Thoracic aorta (tissue), 2 donors: ENCODE data around the gene MCRIP1. TPM values are rescaled to one million over a fixed set of nuclear protein-coding genes. Genes with fewer than 3 reads are reported as not detected.

Source experiments
- ATAC-seq: fragments of 150-250 bp; one replicate; pipeline ENCODE4 v1.8.0; 2017; ENCODE audit warnings: low read depth; ENCODE audit not compliant: insufficient number of reproducible peaks, low FRiP score
- DNase-seq: peaks from one replicate; pipeline ENCODE4 v3.0.0-alpha.2; 2020; ENCODE audit warnings: low spot score
- H3K27ac ChIP-seq, 2 donors: fragments of 200-600 bp; sonication (generic); 1 replicate in 1 of 2; 2 replicates in 1 of 2; pipeline ENCODE4 v1.5.1; 2016; ENCODE audit warnings: mild to moderate bottlenecking in 2 of 2, moderate library complexity in 2 of 2
- H3K27me3 ChIP-seq: fragments of 200-600 bp; sonication (generic); replicated peaks from 2 replicates; pipeline ENCODE4 v1.6.0; 2016; ENCODE audit warnings: mild to moderate bottlenecking; ENCODE audit not compliant: insufficient read depth
- H3K36me3 ChIP-seq: fragments of 200-600 bp; sonication (generic); one replicate; pipeline ENCODE4 v1.5.1; 2016
- H3K4me1 ChIP-seq, 2 donors: fragments of 200-600 bp; sonication (generic); 1 replicate in 1 of 2; 2 replicates in 1 of 2; pipeline versions ENCODE4 v1.5.1 to v1.6.0; 2016; ENCODE audit warnings: low read depth in 2 of 2, mild to moderate bottlenecking in 1 of 2; ENCODE audit not compliant: control insufficient read depth in 1 of 2
- H3K4me3 ChIP-seq: fragments of 200-600 bp; sonication (generic); 2 replicates; pipeline ENCODE4 v1.5.1; 2016; ENCODE audit warnings: mild to moderate bottlenecking
- H3K9me3 ChIP-seq: fragments of 200-600 bp; sonication (generic); 2 replicates; pipeline ENCODE4 v1.5.1; 2016
- total RNA-seq, 2 donors: library from RNA; depleted of rRNA; stranded (reverse); fragments of >200 nt; gene quantifications; one replicate each; pipeline versions ENCODE4 v1.1.0 to v1.2.3, GENCODE V29; 2016
- TF ChIP-seq, protein P1 (sequence below): fragments of 200-600 bp; sonication (generic); IDR thresholded peaks from one replicate; pipeline ENCODE4 v1.5.1; 2019; ENCODE audit warnings: antibody characterized with exemption

MCRIP1 gene
- total RNA-seq, 2 donors from 2014 or later, result 57.5 to 116 TPM

DNA sequence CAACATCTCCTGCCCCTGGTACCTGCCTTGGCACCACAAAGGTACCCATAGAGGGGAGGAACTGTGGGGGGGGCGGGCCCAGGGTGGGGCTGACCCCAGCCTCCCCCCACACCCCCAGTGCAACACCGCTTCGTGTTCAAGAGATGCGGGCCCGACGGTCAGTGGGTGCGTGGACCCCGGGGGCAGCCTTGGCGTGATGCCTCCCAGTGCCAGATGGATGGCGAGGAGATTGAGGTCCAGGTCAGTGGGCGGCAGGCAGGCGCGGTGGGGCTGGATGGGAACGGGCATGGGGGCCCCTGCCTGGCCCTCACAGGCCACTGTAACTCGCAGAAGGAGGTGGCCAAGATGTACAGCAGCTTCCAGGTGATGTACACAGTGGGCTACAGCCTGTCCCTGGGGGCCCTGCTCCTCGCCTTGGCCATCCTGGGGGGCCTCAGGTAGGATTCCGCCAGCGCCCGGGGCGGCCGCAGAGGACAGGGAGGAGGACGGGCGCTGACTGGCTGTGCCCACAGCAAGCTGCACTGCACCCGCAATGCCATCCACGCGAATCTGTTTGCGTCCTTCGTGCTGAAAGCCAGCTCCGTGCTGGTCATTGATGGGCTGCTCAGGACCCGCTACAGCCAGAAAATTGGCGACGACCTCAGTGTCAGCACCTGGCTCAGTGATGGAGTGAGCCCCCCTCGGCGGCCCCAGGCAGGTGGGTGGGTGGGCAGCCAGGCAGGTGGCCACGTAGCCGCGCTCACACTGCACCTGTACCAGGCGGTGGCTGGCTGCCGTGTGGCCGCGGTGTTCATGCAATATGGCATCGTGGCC, 22.0 kb downstream of the MCRIP1 start:
- H3K36me3 ChIP-seq, result no peaks in the 10 kb centered on the region
- H3K4me3 ChIP-seq, result no peak overlapping the region
- no peaks in the 10 kb centered on the region for H3K27me3 ChIP-seq
- no peaks in the 10 kb centered on the region for H3K4me1 ChIP-seq
- no peak overlapping the region for H3K27ac ChIP-seq
- TF ChIP-seq, protein P1, sequence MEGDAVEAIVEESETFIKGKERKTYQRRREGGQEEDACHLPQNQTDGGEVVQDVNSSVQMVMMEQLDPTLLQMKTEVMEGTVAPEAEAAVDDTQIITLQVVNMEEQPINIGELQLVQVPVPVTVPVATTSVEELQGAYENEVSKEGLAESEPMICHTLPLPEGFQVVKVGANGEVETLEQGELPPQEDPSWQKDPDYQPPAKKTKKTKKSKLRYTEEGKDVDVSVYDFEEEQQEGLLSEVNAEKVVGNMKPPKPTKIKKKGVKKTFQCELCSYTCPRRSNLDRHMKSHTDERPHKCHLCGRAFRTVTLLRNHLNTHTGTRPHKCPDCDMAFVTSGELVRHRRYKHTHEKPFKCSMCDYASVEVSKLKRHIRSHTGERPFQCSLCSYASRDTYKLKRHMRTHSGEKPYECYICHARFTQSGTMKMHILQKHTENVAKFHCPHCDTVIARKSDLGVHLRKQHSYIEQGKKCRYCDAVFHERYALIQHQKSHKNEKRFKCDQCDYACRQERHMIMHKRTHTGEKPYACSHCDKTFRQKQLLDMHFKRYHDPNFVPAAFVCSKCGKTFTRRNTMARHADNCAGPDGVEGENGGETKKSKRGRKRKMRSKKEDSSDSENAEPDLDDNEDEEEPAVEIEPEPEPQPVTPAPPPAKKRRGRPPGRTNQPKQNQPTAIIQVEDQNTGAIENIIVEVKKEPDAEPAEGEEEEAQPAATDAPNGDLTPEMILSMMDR, result no peak
- DNase-seq (no peak), ATAC-seq (no peak)
- H3K9me3 ChIP-seq, result no peaks in the 10 kb centered on the region

DNA sequence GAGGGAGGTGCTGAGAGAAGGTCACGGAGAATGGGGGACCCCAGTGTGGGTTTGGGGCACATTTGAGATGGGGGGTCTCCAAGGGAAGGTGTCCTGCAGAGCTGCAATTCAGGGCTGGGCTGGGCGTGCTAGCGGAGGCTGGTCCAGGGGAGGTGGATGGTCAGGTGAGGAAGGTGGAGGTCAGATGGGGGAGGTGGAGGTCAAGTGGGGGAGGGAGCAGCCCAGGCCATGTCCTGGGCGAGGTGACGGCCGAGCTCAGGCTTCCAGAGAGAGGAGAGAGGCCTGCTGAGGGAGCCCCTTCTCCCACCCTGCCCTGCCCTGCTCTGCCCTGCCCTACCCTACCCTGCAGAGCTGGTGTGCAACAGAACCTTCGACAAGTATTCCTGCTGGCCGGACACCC, 22.6 kb downstream of the MCRIP1 start:
- Histone ChIP-seq H3K27ac (no peak overlapping the region), H3K36me3 (no peaks in the 10 kb centered on the region), H3K4me3 (no peak overlapping the region), H3K9me3 (no peaks in the 10 kb centered on the region), H3K4me1 (no peaks in the 10 kb centered on the region), H3K27me3 (no peaks in the 10 kb centered on the region)
- DNase-seq (no peak), ATAC-seq (no peak)
- TF ChIP-seq, protein P1, result no peak

DNA sequence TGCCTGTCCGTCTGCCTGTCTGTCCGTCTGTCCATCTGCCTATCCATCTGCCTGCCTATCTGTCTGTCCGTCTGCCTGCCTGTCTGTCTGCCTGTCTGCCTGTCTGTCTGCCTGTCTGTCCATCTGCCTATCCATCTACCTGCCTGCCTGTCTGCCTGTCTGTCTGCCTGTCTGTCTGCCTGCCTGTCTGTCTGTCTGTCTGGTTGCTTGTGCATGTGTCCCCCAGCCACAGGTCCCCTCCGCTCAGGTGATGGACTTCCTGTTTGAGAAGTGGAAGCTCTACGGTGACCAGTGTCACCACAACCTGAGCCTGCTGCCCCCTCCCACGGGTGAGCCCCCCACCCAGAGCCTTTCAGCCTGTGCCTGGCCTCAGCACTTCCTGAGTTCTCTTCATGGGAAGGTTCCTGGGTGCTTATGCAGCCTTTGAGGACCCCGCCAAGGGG, 23.5 kb downstream of the MCRIP1 start:
- no peaks in the 10 kb centered on the region for H3K9me3 ChIP-seq
- H3K4me3 ChIP-seq, result no peak overlapping the region
- H3K36me3 ChIP-seq, result no peaks in the 10 kb centered on the region
- ATAC-seq (no peak), DNase-seq (no peak)
- no peak overlapping the region for H3K27ac ChIP-seq
- H3K4me1 ChIP-seq, result peaks cover 0 to 6% of the 10 kb centered on the region in 2 donors
- H3K27me3 ChIP-seq, result peaks cover 5% of the 10 kb centered on the region
- TF ChIP-seq, protein P1, result no peak

DNA sequence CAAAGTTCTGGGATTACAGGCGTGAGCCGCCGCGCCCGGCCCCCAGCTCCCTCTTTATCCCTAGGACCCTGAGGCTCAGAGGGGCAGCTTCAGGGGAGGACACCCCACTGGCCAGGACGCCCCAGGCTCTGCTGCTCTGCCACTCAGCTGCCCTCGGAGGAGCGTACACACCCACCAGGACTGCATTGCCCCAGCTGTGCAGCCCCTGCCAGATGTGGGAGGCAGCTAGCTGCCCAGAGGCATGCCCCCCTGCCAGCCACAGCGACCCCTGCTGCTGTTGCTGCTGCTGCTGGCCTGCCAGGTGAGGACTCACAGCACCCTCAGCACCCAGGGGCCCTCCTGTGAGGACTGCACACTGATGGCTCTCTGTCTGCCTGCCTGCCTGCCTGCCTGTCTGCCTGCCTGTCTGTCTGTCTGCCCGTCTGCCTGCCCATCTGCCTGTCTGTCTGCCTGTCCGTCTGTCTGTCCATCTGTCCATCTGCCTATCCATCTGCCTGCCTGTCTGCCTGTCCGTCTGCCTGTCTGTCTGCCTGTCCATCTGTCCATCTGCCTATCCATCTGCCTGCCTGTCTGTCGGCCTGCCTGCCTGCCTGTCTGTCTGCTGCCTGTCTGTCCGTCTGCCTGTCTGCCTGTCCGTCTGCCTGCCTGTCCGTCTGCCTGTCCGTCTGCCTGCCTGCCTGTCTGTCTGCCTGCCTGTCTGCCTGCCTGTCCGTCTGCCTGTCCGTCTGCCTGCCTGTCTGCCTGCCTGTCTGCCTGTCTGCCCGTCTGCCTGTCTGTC, 24.1 kb downstream of the MCRIP1 start:
- DNase-seq, result no peak
- H3K36me3 ChIP-seq, result no peaks in the 10 kb centered on the region
- ATAC-seq, result no peak
- H3K27me3 ChIP-seq, result peaks cover 7% of the 10 kb centered on the region
- H3K4me1 ChIP-seq, result peaks cover 0 to 13% of the 10 kb centered on the region in 2 donors
- no peaks in the 10 kb centered on the region for H3K9me3 ChIP-seq
- no peak overlapping the region for H3K4me3 ChIP-seq
- H3K27ac ChIP-seq, result no peak overlapping the region
- TF ChIP-seq, protein P1, result no peak

DNA sequence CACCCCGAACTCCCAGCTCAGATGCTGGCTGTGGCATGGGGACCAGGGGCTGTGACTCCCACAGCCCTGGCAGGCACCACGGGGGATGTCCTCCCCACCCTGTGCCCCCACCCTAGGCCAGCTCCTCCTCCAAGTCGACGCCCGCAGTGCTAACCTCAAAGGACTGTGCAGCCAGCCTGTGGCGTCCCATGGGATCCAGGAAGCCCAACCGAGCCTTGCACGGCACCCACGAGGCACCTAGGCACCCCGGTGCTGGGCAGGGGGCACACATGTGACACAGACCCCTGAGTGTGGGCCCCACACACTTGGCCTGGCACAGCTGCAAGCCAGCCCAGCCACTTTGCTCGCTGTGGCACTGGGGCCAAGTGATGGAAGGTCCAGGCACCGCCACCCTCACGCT, 25.3 kb downstream of the MCRIP1 start:
- no peak overlapping the region for H3K27ac ChIP-seq
- peaks cover 14% of the 10 kb centered on the region for H3K27me3 ChIP-seq
- DNase-seq, result no peak
- TF ChIP-seq, protein P1, result no peak
- H3K4me3 ChIP-seq, result no peak overlapping the region
- no peaks in the 10 kb centered on the region for H3K9me3 ChIP-seq
- peaks cover 0 to 18% of the 10 kb centered on the region in 2 donors for H3K4me1 ChIP-seq
- H3K36me3 ChIP-seq, result no peaks in the 10 kb centered on the region
- ATAC-seq, result peak; percentile 9
